ENCODE measurements around the gene CHST5. TPM values are rescaled to one million over a fixed set of nuclear protein-coding genes. Genes with fewer than 3 reads are reported as not detected.

CHST5 gene
- total and polyA plus RNA-seq, 9 of the 15 experiments (the other 6 are each of a cell fraction or from before 2014, with no cell fraction given): 0.06 to 0.21 (median 0.14) TPM; not detected in 5

DNA sequence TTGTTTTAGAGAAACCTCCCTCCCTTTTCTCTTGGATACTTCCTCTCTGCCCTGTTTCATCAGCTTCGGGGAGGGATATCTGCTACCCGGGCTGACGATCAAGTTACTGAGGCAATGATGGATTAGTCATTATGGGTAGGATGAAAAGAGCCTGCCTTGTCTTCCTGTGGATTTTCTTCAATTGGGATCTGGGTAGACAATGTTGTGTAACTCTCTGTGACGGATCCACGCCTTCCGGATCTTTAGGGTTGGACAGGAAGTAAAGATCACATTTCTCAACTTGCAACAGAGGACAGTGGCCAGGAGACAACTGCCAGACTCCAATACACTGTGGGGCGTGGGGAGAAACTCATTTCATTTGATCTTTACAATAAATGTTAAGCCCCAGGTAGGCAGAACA, 29.3 kb downstream of the CHST5 start:
- intact Hi-C loops (cut with micrococcal nuclease) (loop anchor here (2.0 kb wide), 1 partner anchor 34 kb away; no protein-coding TSS in a partner anchor), in situ Hi-C loops (cut with MboI) (loop anchor here (5.0 kb wide), 1 partner anchor 36 kb away; no protein-coding TSS in a partner anchor)
- no peak overlapping the region for H3K4me3 ChIP-seq
- POLR2A ChIA-PET: interaction anchor here (0.7 to 0.9 kb wide), 2 partner anchors 9 to 33 kb away, joined by 3 to 4 read pairs; no protein-coding TSS in a partner anchor
- CTCF ChIA-PET (ENCODE audit: low intra/inter-chr PET ratio): no interaction called here
- H3K9me1 ChIP-seq (ENCODE audit: control insufficient read depth, insufficient read depth, low read length): no peaks in the 10 kb centered on the region
- H3K9me3 ChIP-seq (replicated peaks; ENCODE audit: control insufficient read depth, insufficient read depth, low read depth, low read length): no peaks in the 10 kb centered on the region
- H3K27ac ChIP-seq (ENCODE audit: extremely low read depth, low read depth, low read length): no peak overlapping the region
- DNase-seq (ENCODE audit: extremely low read depth in 1 of 4, low spot score in 3 of 4) (no peak), FAIRE-seq (no peak), ATAC-seq (peak; percentile 31)
- no peaks in the 10 kb centered on the region for H3K36me3 ChIP-seq (ENCODE audit: control insufficient read depth, insufficient read depth, low read length)
- no peak overlapping the region for H3K9ac ChIP-seq (ENCODE audit: insufficient read depth in 1 of 2, low read depth in 2 of 2, low read length in 2 of 2)
- H2AFZ ChIP-seq (ENCODE audit: low read depth, low read length): no peak overlapping the region
- peaks cover 5 to 16% of the 10 kb centered on the region in 2 experiments; a peak in 3 of 5 replicates for H3K4me1 ChIP-seq (replicated peaks in 1 of 2; ENCODE audit: control insufficient read depth in 2 of 2, insufficient read depth in 2 of 2, low read length in 2 of 2)
- WGBS (ENCODE audit: insufficient coverage, low coverage, missing lambda C conversion rate): 18% methylated on average over 7 of the region's 7 CpGs
- H3K4me2 ChIP-seq (ENCODE audit: insufficient read depth, low read length): no peak overlapping the region
- H3K27me3 ChIP-seq (ENCODE audit: control insufficient read depth in 2 of 2, insufficient read depth in 2 of 2, low read length in 2 of 2): peaks cover 3 to 18% of the 10 kb centered on the region in 2 experiments; a peak in 4 of 5 replicates
- BruUV-seq (replicated peaks): no TSS peak
- H4K20me1 ChIP-seq (replicated peaks; ENCODE audit: control insufficient read depth, insufficient read depth, low read length): peaks cover 5% of the 10 kb centered on the region
- H3K79me2 ChIP-seq (ENCODE audit: control insufficient read depth, insufficient read depth, low read length): no peaks in the 10 kb centered on the region
- TF ChIP-seq ZNF316 (IDR thresholded peaks at IDR 0.05) (no peak), NFXL1 (CRISPR knock-in tag; IDR thresholded peaks at IDR 0.05) (no peak), SREBF2 (CRISPR knock-in tag; IDR thresholded peaks at IDR 0.05) (no peak), HMG20B (CRISPR knock-in tag; IDR thresholded peaks at IDR 0.05) (no peak), ARID1B (IDR thresholded peaks at IDR 0.05) (0 out of 2 replicates have a peak, but pooled peaks have one; percentile 15), U2AF2 (optimal IDR thresholded peaks at IDR 0.05; ENCODE audit: low read depth, low read length) (no peak), TSC22D4 (tag; IDR thresholded peaks at IDR 0.05) (no peak), CAMTA2 (CRISPR knock-in tag; conservative IDR thresholded peaks at IDR 0.05) (no peak), SRF (CRISPR knock-in tag; IDR thresholded peaks at IDR 0.05) (no peak), KLF6 (CRISPR knock-in tag; IDR thresholded peaks at IDR 0.05; ENCODE audit: borderline replicate concordance) (no peak), ZNF124 (CRISPR knock-in tag; IDR thresholded peaks at IDR 0.05) (no peak), EGR1 (conservative IDR thresholded peaks at IDR 0.05) (no peak), NEUROD1 (IDR thresholded peaks at IDR 0.05; ENCODE audit: borderline replicate concordance, low read depth, low read length, partially characterized antibody) (no peak), PURB (CRISPR knock-in tag; IDR thresholded peaks at IDR 0.05; ENCODE audit: low read depth) (no peak), GABPA (tag; conservative IDR thresholded peaks at IDR 0.05; ENCODE audit: low read depth) (peak; percentile 77), ZNF324 (CRISPR knock-in tag; IDR thresholded peaks at IDR 0.05) (peak; percentile 42; the same call in 1 of the 2 replicates)
- TF ChIP-seq, protein P1, sequence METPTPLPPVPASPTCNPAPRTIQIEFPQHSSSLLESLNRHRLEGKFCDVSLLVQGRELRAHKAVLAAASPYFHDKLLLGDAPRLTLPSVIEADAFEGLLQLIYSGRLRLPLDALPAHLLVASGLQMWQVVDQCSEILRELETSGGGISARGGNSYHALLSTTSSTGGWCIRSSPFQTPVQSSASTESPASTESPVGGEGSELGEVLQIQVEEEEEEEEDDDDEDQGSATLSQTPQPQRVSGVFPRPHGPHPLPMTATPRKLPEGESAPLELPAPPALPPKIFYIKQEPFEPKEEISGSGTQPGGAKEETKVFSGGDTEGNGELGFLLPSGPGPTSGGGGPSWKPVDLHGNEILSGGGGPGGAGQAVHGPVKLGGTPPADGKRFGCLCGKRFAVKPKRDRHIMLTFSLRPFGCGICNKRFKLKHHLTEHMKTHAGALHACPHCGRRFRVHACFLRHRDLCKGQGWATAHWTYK (CRISPR knock-in tag; IDR thresholded peaks at IDR 0.05): no peak
- TF ChIP-seq, protein P2, sequence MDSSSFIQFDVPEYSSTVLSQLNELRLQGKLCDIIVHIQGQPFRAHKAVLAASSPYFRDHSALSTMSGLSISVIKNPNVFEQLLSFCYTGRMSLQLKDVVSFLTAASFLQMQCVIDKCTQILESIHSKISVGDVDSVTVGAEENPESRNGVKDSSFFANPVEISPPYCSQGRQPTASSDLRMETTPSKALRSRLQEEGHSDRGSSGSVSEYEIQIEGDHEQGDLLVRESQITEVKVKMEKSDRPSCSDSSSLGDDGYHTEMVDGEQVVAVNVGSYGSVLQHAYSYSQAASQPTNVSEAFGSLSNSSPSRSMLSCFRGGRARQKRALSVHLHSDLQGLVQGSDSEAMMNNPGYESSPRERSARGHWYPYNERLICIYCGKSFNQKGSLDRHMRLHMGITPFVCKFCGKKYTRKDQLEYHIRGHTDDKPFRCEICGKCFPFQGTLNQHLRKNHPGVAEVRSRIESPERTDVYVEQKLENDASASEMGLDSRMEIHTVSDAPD (CRISPR knock-in tag; IDR thresholded peaks at IDR 0.05): no peak
- TF ChIP-seq, protein P3, sequence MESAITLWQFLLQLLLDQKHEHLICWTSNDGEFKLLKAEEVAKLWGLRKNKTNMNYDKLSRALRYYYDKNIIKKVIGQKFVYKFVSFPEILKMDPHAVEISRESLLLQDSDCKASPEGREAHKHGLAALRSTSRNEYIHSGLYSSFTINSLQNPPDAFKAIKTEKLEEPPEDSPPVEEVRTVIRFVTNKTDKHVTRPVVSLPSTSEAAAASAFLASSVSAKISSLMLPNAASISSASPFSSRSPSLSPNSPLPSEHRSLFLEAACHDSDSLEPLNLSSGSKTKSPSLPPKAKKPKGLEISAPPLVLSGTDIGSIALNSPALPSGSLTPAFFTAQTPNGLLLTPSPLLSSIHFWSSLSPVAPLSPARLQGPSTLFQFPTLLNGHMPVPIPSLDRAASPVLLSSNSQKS (CRISPR knock-in tag; IDR thresholded peaks at IDR 0.05): no peak
- TF ChIP-seq, protein P4, sequence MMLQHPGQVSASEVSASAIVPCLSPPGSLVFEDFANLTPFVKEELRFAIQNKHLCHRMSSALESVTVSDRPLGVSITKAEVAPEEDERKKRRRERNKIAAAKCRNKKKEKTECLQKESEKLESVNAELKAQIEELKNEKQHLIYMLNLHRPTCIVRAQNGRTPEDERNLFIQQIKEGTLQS (IDR thresholded peaks at IDR 0.05): peak; percentile 59; the same call in 1 of the 2 replicates
- TF ChIP-seq, protein P4 (CRISPR knock-in tag; conservative IDR thresholded peaks at IDR 0.05): no peak

Measured in K562 (cell line).